BLaER1 (cell line): Measurements from ENCODE around the gene MAGEB4.

Experiments used
- H3K27ac ChIP-seq: shearing (Covaris generic); formaldehyde crosslinking; 2 replicates; pipeline ENCODE4 v1.8.1; 2022
- H3K27me3 ChIP-seq: shearing (Covaris generic); formaldehyde crosslinking; 2 replicates; pipeline ENCODE4 v1.8.1; 2022
- H3K36me3 ChIP-seq: shearing (Covaris generic); formaldehyde crosslinking; 2 replicates; pipeline ENCODE4 v1.8.1; 2022
- H3K4me1 ChIP-seq: shearing (Covaris generic); formaldehyde crosslinking; 2 replicates; pipeline ENCODE4 v1.8.1; 2022
- H3K4me2 ChIP-seq: shearing (Covaris generic); formaldehyde crosslinking; 2 replicates; pipeline ENCODE4 v1.8.1; 2022
- H3K4me3 ChIP-seq: shearing (Covaris generic); formaldehyde crosslinking; 2 replicates; pipeline ENCODE4 v1.8.1; 2022
- H3K9ac ChIP-seq: shearing (Covaris generic); formaldehyde crosslinking; 2 replicates; pipeline ENCODE4 v1.8.1; 2022
- H3K9me3 ChIP-seq: shearing (Covaris generic); formaldehyde crosslinking; 2 replicates; pipeline ENCODE4 v1.8.1; 2022
- H4K20me1 ChIP-seq: shearing (Covaris generic); formaldehyde crosslinking; 2 replicates; pipeline ENCODE4 v1.8.1; 2022
- Cebpa-rat ChIP-seq: shearing (Covaris generic); IDR thresholded peaks from 2 replicates; pipeline ENCODE4 v1.8.1; 2022

Gene MAGEB4

DNA sequence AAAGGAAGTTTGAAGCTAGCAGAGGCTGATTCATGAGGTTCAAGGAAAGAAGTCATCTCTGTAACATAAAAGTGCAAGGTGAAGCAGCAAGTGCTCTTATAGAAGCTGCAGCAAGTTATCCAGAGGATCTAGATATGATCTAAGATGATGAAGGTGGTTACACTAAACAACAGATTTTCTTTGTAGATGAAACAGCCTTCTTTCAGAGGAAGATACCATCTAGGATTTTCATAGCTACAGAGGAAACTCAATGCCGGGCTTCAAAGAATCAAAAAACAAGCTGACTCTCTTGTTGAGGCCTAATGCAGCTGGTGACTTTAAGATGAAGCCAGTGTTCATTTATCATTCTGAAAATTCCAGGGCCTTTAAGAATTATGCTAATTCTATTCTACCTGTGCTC, 38.6 kb downstream of the MAGEB4 start:
- H3K9me3 ChIP-seq: no peaks in the 10 kb centered on the region

DNA sequence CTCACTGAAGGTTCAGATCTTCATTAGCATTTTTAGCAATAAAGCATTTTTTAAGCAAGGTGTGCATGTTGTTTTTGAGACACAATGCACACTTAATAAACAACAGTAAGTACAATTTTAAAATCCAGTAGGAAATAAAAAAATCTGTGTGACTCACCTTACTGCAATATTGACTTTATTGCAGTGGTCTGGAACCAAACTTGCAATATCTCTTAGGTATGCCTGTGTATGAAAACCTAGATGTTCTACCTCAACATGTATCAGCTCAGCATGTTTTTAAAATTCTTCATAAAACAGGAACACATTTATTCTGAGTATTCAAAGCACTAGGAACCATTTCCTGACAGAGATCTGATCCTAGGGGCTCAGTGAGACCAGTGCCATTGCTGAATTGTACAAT, 40.7 kb downstream of the MAGEB4 start:
- Histone ChIP-seq H3K27ac (no peak overlapping the region), H4K20me1 (no peaks in the 10 kb centered on the region), H3K4me2 (no peak overlapping the region), H3K4me1 (no peaks in the 10 kb centered on the region), H3K27me3 (no peaks in the 10 kb centered on the region), H3K9ac (no peak overlapping the region), H3K4me3 (no peak overlapping the region), H3K36me3 (no peaks in the 10 kb centered on the region), H3K9me3 (no peaks in the 10 kb centered on the region)
- TF ChIP-seq Cebpa-rat: no peak

More for the DNA sequence above, 38.6 kb downstream of the MAGEB4 start:
- Histone ChIP-seq H3K36me3 (no peaks in the 10 kb centered on the region), H3K4me2 (no peak overlapping the region), H3K4me3 (no peak overlapping the region), H4K20me1 (no peaks in the 10 kb centered on the region), H3K27ac (no peak overlapping the region), H3K27me3 (no peaks in the 10 kb centered on the region), H3K9ac (no peak overlapping the region), H3K4me1 (no peaks in the 10 kb centered on the region)
- TF ChIP-seq Cebpa-rat: no peak

DNA sequence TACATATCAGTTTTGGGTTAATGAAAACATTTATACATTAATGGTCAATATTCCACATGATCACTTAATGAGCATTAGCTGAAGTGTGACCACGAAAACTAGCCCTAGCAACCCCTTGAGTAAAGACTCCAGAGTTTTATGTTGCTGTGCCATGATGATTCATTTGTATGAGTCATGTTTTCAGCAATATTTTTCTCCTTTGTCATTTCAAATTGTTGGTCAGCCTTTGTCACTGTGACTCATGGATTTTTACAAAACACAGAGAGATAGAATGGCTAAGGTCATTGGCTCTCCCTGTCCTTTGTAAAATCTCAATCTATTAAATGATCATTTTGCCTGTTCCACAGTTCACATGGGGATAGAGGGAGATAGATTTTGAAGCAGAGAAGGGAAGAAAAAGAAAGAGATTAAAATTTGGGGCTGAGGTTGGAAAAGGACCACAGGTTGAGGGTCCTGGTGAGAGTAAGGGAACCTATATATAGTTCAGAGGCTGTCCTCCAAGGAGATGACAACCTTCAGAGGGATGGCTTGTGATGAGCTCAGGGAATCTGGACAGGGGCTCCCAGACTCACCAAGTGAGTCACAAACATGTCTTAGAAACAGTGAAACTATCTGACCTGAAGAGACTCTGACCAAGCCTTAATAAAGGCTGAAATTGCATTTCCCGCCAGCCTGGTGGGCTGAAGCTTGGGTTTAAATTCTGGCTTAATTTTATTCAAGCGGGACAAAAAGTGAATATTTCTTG, 41.8 kb downstream of the MAGEB4 start:
- no peak overlapping the region for H3K9ac ChIP-seq
- no peak overlapping the region for H3K27ac ChIP-seq
- H3K9me3 ChIP-seq: no peaks in the 10 kb centered on the region
- H3K36me3 ChIP-seq: no peaks in the 10 kb centered on the region
- no peaks in the 10 kb centered on the region for H3K4me1 ChIP-seq
- H3K4me2 ChIP-seq: no peak overlapping the region
- TF ChIP-seq Cebpa-rat: no peak
- no peaks in the 10 kb centered on the region for H3K27me3 ChIP-seq
- no peaks in the 10 kb centered on the region for H4K20me1 ChIP-seq
- no peak overlapping the region for H3K4me3 ChIP-seq
